Chondrocyte (in vitro differentiated cells): ENCODE measurements around the gene TRPV4. TPM values are rescaled to one million over a fixed set of nuclear protein-coding genes. Genes with fewer than 3 reads are reported as not detected.

Experiments
- DNase-seq: peaks from one replicate; pipeline ENCODE4 v3.0.0; 2021; ENCODE audit warnings: mixed read lengths, low spot score
- H3K27ac Mint-ChIP-seq: one replicate; pipeline ENCODE4 v1.8.0; 2021; ENCODE audit warnings: mild to moderate bottlenecking, moderate library complexity, mixed read lengths; ENCODE audit not compliant: unreplicated experiment
- H3K27me3 Mint-ChIP-seq: 2 replicates; pipeline ENCODE4 v1.8.0; 2021; ENCODE audit warnings: low read depth, mixed read lengths
- H3K36me3 Mint-ChIP-seq: 2 replicates; pipeline ENCODE4 v1.8.0; 2021; ENCODE audit warnings: low read depth, mixed read lengths
- H3K4me1 Mint-ChIP-seq: 2 replicates; pipeline ENCODE4 v1.8.0; 2021; ENCODE audit warnings: low read depth, mild to moderate bottlenecking, mixed read lengths
- H3K4me3 Mint-ChIP-seq: one replicate; pipeline ENCODE4 v1.8.0; 2021; ENCODE audit warnings: mild to moderate bottlenecking, moderate library complexity, mixed read lengths; ENCODE audit not compliant: unreplicated experiment
- H3K9me3 Mint-ChIP-seq: 2 replicates; pipeline ENCODE4 v1.8.0; 2021; ENCODE audit warnings: low read depth, mixed read lengths
- total RNA-seq: library from RNA; stranded (reverse); gene quantifications from 3 replicates; pipeline ENCODE4 v1.2.1, GENCODE V29; 2021
- TF ChIP-seq, protein P1 (sequence below): fragments of 200-600 bp; sonication (generic); IDR thresholded peaks from 2 replicates; pipeline ENCODE4 v1.5.0; 2021; ENCODE audit warnings: antibody characterized with exemption, mild to moderate bottlenecking, moderate library complexity

The TRPV4 gene
- total RNA-seq, 1 donor from 2014 or later = 2.2 TPM

- Mint-ChIP-seq H3K9me3 (no peaks in the 10 kb centered on the region), H3K4me1 (peaks cover 3% of the 10 kb centered on the region), H3K4me3 (no peak overlapping the region), H3K27me3 (peaks cover 9% of the 10 kb centered on the region), H3K36me3 (no peaks in the 10 kb centered on the region), H3K27ac (no peak overlapping the region)
- TF ChIP-seq, protein P1, sequence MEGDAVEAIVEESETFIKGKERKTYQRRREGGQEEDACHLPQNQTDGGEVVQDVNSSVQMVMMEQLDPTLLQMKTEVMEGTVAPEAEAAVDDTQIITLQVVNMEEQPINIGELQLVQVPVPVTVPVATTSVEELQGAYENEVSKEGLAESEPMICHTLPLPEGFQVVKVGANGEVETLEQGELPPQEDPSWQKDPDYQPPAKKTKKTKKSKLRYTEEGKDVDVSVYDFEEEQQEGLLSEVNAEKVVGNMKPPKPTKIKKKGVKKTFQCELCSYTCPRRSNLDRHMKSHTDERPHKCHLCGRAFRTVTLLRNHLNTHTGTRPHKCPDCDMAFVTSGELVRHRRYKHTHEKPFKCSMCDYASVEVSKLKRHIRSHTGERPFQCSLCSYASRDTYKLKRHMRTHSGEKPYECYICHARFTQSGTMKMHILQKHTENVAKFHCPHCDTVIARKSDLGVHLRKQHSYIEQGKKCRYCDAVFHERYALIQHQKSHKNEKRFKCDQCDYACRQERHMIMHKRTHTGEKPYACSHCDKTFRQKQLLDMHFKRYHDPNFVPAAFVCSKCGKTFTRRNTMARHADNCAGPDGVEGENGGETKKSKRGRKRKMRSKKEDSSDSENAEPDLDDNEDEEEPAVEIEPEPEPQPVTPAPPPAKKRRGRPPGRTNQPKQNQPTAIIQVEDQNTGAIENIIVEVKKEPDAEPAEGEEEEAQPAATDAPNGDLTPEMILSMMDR = no peak
- no peak for DNase-seq
These were observed 1.8 kb downstream of the TRPV4 start for GRCh38 chr12:109831365-109831764.

- H3K9me3 Mint-ChIP-seq = no peaks in the 10 kb centered on the region
- peaks cover 3% of the 10 kb centered on the region for H3K4me1 Mint-ChIP-seq
- no peak for DNase-seq
- peaks cover 9% of the 10 kb centered on the region for H3K27me3 Mint-ChIP-seq
- H3K36me3 Mint-ChIP-seq = no peaks in the 10 kb centered on the region
- TF ChIP-seq, protein P1 = no peak
- H3K4me3 Mint-ChIP-seq = no peak overlapping the region
- H3K27ac Mint-ChIP-seq = no peak overlapping the region
These were observed 2.5 kb downstream of the TRPV4 start for GRCh38 chr12:109830718-109831117.

DNA sequence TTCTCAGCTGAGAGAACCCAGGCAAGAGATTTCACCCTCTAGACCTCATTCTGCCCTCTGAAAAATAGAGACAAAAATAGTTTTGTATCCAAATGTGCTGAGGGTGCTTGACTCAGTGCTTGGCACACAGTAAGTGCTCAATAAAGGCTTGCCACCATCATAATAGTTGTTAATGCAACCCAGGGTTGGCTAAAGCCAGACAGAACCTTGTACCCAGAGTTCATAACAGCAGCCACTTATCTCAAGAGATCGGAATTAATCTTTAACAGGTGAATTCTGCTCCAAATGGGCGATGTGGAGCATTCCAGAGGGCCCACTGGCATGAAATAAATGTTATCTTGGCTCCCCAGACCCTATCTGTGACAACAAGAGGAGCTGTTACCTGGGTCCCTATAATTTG is 2.9 kb downstream of the TRPV4 start:
- TF ChIP-seq, protein P1 = no peak
- peaks cover 3% of the 10 kb centered on the region for H3K4me1 Mint-ChIP-seq
- H3K36me3 Mint-ChIP-seq = no peaks in the 10 kb centered on the region
- DNase-seq = no peak
- peaks cover 9% of the 10 kb centered on the region for H3K27me3 Mint-ChIP-seq
- no peak overlapping the region for H3K27ac Mint-ChIP-seq
- no peak overlapping the region for H3K4me3 Mint-ChIP-seq
- no peaks in the 10 kb centered on the region for H3K9me3 Mint-ChIP-seq

DNA sequence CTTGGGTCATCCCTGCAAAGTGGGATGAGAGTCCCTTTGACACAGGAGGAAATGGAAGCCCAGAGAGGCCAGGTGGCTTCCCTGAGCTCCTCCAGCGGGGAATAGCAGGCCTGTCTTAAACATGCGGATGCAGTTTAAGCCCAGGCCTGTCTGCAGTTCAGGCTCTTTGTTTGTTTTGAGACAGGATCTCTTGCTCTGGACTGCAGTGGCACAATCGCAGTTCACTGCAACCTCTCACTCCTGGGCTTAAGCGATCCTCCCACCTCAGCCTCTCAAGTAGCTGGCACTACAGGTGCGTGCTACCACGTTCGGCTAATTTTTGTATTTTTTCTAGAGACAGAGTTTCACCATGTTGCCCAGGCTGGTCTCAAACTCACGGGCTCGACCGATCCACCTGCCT is 3.5 kb downstream of the TRPV4 start:
- Mint-ChIP-seq H3K36me3 (no peaks in the 10 kb centered on the region), H3K27ac (no peak overlapping the region)
- TF ChIP-seq, protein P1 = no peak

DNA sequence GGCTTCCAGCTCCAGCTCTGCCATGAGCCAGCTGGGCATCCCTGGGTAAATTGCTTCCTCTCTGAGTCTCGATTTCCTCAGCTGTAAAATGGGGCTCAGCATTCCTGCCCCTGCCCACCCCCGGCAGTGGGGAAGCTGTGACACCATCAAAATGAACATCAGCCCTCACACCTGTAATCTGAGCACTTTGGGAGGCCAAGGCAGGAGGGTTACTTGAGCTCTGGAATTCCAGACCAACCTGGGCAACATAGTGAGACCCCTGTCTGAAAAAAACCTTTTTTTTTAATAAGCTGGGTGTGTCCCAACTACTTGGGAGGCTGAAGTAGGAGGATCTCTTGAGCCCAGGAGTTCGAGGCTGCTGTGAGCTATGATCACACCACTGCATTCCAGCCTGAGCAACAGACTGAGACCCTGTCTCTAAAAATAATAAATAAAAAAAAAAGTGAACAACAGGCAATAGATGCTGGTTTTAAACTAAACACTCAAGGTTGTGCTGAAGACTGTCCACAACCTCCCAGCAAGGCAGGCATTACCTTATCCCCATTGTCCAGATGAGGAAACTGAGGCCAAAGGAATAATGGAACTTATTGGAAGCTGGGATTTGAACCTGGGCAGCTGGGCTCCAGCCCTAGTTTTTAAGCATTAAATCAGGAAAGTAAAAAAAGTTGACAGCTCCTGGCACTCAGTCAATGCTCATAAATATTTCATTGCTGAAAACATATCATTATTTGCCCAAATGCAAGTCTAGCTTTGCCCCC is 4.3 kb downstream of the TRPV4 start:
- H3K27me3 Mint-ChIP-seq = peaks cover 9% of the 10 kb centered on the region
- H3K9me3 Mint-ChIP-seq = no peaks in the 10 kb centered on the region
- DNase-seq = no peak
- no peaks in the 10 kb centered on the region for H3K36me3 Mint-ChIP-seq
- H3K27ac Mint-ChIP-seq = no peak overlapping the region
- TF ChIP-seq, protein P1 = no peak
- no peak overlapping the region for H3K4me3 Mint-ChIP-seq
- peaks cover 3% of the 10 kb centered on the region for H3K4me1 Mint-ChIP-seq

More for the DNA sequence above, 3.5 kb downstream of the TRPV4 start:
- H3K4me3 Mint-ChIP-seq = no peak overlapping the region
- H3K9me3 Mint-ChIP-seq = no peaks in the 10 kb centered on the region
- peaks cover 9% of the 10 kb centered on the region for H3K27me3 Mint-ChIP-seq
- peaks cover 3% of the 10 kb centered on the region for H3K4me1 Mint-ChIP-seq
- no peak for DNase-seq
